Mesothelial cell of epicardium (in vitro differentiated cells): ENCODE measurements around the gene COL26A1. TPM values are rescaled to one million over a fixed set of nuclear protein-coding genes. Genes with fewer than 3 reads are reported as not detected.
A peak's percentile ranks its signal among the peaks of the same experiment; 100 is the strongest.

ENCODE experiments used
- DNase-seq, 2 experiments: peaks; one replicate each; pipeline ENCODE4 v3.0.0; 2021; ENCODE audit warnings: low spot score in 2 of 2; ENCODE audit not compliant: unreplicated experiment in 2 of 2
- H3K27ac Mint-ChIP-seq: 2 replicates; pipeline ENCODE4 v1.8.0; 2021; ENCODE audit warnings: mixed read lengths
- H3K27me3 Mint-ChIP-seq: 2 replicates; pipeline ENCODE4 v1.8.0; 2021; ENCODE audit warnings: low read depth, mixed read lengths
- H3K36me3 Mint-ChIP-seq: 2 replicates; pipeline ENCODE4 v1.8.0; 2021; ENCODE audit warnings: mixed read lengths
- H3K4me1 Mint-ChIP-seq: 2 replicates; pipeline ENCODE4 v1.8.0; 2021; ENCODE audit warnings: mixed read lengths
- H3K4me3 Mint-ChIP-seq: 2 replicates; pipeline ENCODE4 v1.8.0; 2021; ENCODE audit warnings: mild to moderate bottlenecking, moderate library complexity, mixed read lengths
- H3K9me3 Mint-ChIP-seq: 2 replicates; pipeline ENCODE4 v1.8.0; 2021; ENCODE audit warnings: mixed read lengths
- CTCF ChIP-seq: fragments of 200-600 bp; sonication (generic); IDR thresholded peaks from one replicate; pipeline ENCODE4 v1.5.0; 2021; ENCODE audit warnings: antibody characterized with exemption; ENCODE audit not compliant: unreplicated experiment
- total RNA-seq: library from RNA; stranded (reverse); gene quantifications from 3 replicates; pipeline ENCODE4 v1.2.1, GENCODE V29; 2021

Gene COL26A1
- total RNA-seq, 1 donor from 2014 or later, result 105 TPM

GRCh38 chr7:101395376-101395775 lies 32.7 kb downstream of the COL26A1 start:
- DNase-seq, result no peak
- Mint-ChIP-seq H3K4me1 (peaks cover 21% of the 10 kb centered on the region), H3K36me3 (peaks cover 5% of the 10 kb centered on the region), H3K27ac (peak overlapping the region; percentile 66), H3K27me3 (no peaks in the 10 kb centered on the region), H3K9me3 (no peaks in the 10 kb centered on the region), H3K4me3 (no peak overlapping the region)
- no peak for TF ChIP-seq CTCF

GRCh38 chr7:101397243-101397642 lies 34.6 kb downstream of the COL26A1 start:
- Mint-ChIP-seq H3K36me3 (peaks cover 5% of the 10 kb centered on the region), H3K27ac (no peak overlapping the region), H3K4me3 (no peak overlapping the region), H3K9me3 (no peaks in the 10 kb centered on the region), H3K27me3 (no peaks in the 10 kb centered on the region), H3K4me1 (peaks cover 24% of the 10 kb centered on the region)
- TF ChIP-seq CTCF, result no peak
- no peak for DNase-seq

GRCh38 chr7:101397770-101398324 lies 35.2 kb downstream of the COL26A1 start:
- no peak overlapping the region for H3K4me3 Mint-ChIP-seq
- H3K36me3 Mint-ChIP-seq, result peaks cover 5% of the 10 kb centered on the region
- TF ChIP-seq CTCF, result no peak
- H3K9me3 Mint-ChIP-seq, result no peaks in the 10 kb centered on the region
- H3K4me1 Mint-ChIP-seq, result peaks cover 26% of the 10 kb centered on the region
- no peak for DNase-seq
- H3K27ac Mint-ChIP-seq, result no peak overlapping the region
- no peaks in the 10 kb centered on the region for H3K27me3 Mint-ChIP-seq

GRCh38 chr7:101398396-101399289 lies 36.0 kb downstream of the COL26A1 start:
- H3K4me1 Mint-ChIP-seq, result peaks cover 31% of the 10 kb centered on the region
- H3K27me3 Mint-ChIP-seq, result no peaks in the 10 kb centered on the region
- H3K9me3 Mint-ChIP-seq, result no peaks in the 10 kb centered on the region
- peak overlapping the region; percentile 43 for H3K27ac Mint-ChIP-seq
- no peak for DNase-seq
- H3K36me3 Mint-ChIP-seq, result peaks cover 5% of the 10 kb centered on the region
- H3K4me3 Mint-ChIP-seq, result no peak overlapping the region
- no peak for TF ChIP-seq CTCF

GRCh38 chr7:101399759-101400158 lies 37.1 kb downstream of the COL26A1 start:
- Mint-ChIP-seq H3K4me3 (no peak overlapping the region), H3K36me3 (peaks cover 5% of the 10 kb centered on the region), H3K27ac (peak overlapping the region; percentile 50), H3K4me1 (peaks cover 31% of the 10 kb centered on the region), H3K27me3 (no peaks in the 10 kb centered on the region), H3K9me3 (no peaks in the 10 kb centered on the region)
- TF ChIP-seq CTCF, result no peak
- DNase-seq, result no peak
